H1 (cell line): ENCODE measurements around the gene OVCH1.

ENCODE experiments used
- CREB1 ChIP-seq: IDR thresholded peaks from 2 replicates; pipeline ENCODE4 v1.6.1; 2012; ENCODE audit warnings: inconsistent platforms
- RAD21 ChIP-seq, 2 experiments: IDR thresholded peaks in 1 of 2; conservative IDR thresholded peaks in 1 of 2; 2 replicates each; pipeline ENCODE4 v1.6.1; 2011; ENCODE audit warnings: low read depth in 2 of 2, low read length in 2 of 2, improper control_type of control experiment in 1 of 2, inconsistent platforms in 1 of 2, mild to moderate bottlenecking in 1 of 2, moderate library complexity in 1 of 2

GRCh38 chr12:29460082-29460481 is 37.4 kb downstream of the OVCH1 start:
- TF ChIP-seq CREB1 (no peak), RAD21 (IDR thresholded peaks at IDR 0.05 in 1 of 2, conservative IDR thresholded peaks at IDR 0.05 in 1 of 2; ENCODE audit: low read depth in 2 of 2, low read length in 2 of 2) (no peak)
